CD14-positive monocyte (primary cell): ENCODE measurements around the gene SOHLH2. TPM values are rescaled to one million over a fixed set of nuclear protein-coding genes. Genes with fewer than 3 reads are reported as not detected.

Experiments
- DNase-seq, 3 donors: peaks; one replicate each; pipeline ENCODE4 v3.0.0-alpha.2; 2011 to 2022
- H2AFZ ChIP-seq: 2 replicates; pipeline ENCODE4 v1.6.0; 2012; ENCODE audit warnings: mild to moderate bottlenecking, low read depth, low read length, inconsistent platforms; ENCODE audit not compliant: insufficient read depth, poor library complexity, severe bottlenecking
- H3K27ac ChIP-seq, 2 donors: 1 replicate in 1 of 2; 2 replicates in 1 of 2; pipeline ENCODE4 v1.5.1; 2012 to 2013; ENCODE audit warnings: low read length in 2 of 2, control low read depth in 1 of 2, inconsistent platforms in 1 of 2, low read depth in 1 of 2, mild to moderate bottlenecking in 1 of 2
- H3K27me3 ChIP-seq, 2 donors: one replicate each; pipeline versions ENCODE4 v1.6.0 to v1.6.1; 2011 to 2013; ENCODE audit warnings: low read length in 2 of 2; ENCODE audit not compliant: control insufficient read depth in 2 of 2, insufficient read depth in 2 of 2
- H3K36me3 ChIP-seq, 2 donors: replicated peaks in 1 of 2; 1 replicate in 1 of 2; 2 replicates in 1 of 2; pipeline versions ENCODE4 v1.5.1 to v1.6.1; 2012 to 2013; ENCODE audit warnings: low read length in 2 of 2, control low read depth in 1 of 2, inconsistent platforms in 1 of 2, mild to moderate bottlenecking in 1 of 2; ENCODE audit not compliant: insufficient read depth in 2 of 2, control insufficient read depth in 1 of 2
- H3K4me1 ChIP-seq, 2 donors: 1 replicate in 1 of 2; 2 replicates in 1 of 2; pipeline versions ENCODE4 v1.5.1 to v1.6.1; 2012 to 2013; ENCODE audit warnings: low read length in 2 of 2, control low read depth in 1 of 2, inconsistent platforms in 1 of 2, mild to moderate bottlenecking in 1 of 2, moderate library complexity in 1 of 2; ENCODE audit not compliant: insufficient read depth in 2 of 2, control insufficient read depth in 1 of 2
- H3K4me2 ChIP-seq: replicated peaks from 2 replicates; pipeline ENCODE3; 2012; ENCODE audit warnings: low read length, moderate library complexity, mild to moderate bottlenecking; ENCODE audit not compliant: poor library complexity, severe bottlenecking; ENCODE audit errors: extremely low read depth
- H3K4me3 ChIP-seq, 3 experiments: fragments of 200-600 bp in 1 of 3; sonication (generic) in 1 of 3; replicated peaks in 1 of 3; 1 replicate in 2 of 3; 2 replicates in 1 of 3; pipeline ENCODE4 v1.5.1; 2011 to 2013; ENCODE audit warnings: low read length in 3 of 3, mild to moderate bottlenecking in 3 of 3, control low read depth in 2 of 3, low read depth in 2 of 3, inconsistent platforms in 1 of 3, moderate library complexity in 1 of 3
- H3K79me2 ChIP-seq: 2 replicates; pipeline ENCODE4 v1.6.0; 2012; ENCODE audit warnings: mild to moderate bottlenecking, control low read depth, inconsistent platforms, low read length, moderate library complexity; ENCODE audit not compliant: insufficient read depth
- H3K9ac ChIP-seq: 2 replicates; pipeline ENCODE4 v1.6.0; 2017; ENCODE audit warnings: low read length, mild to moderate bottlenecking; ENCODE audit not compliant: insufficient read depth, poor library complexity, severe bottlenecking
- H3K9me3 ChIP-seq, 2 donors: replicated peaks in 1 of 2; 1 replicate in 1 of 2; 2 replicates in 1 of 2; pipeline versions ENCODE4 v1.5.1 to v1.6.1; 2012 to 2013; ENCODE audit warnings: low read length in 2 of 2, control low read depth in 1 of 2; ENCODE audit not compliant: control insufficient read depth in 1 of 2, insufficient read depth in 1 of 2
- H4K20me1 ChIP-seq: 2 replicates; pipeline ENCODE4 v1.6.0; 2012; ENCODE audit warnings: mild to moderate bottlenecking, low read length, control low read depth, moderate library complexity; ENCODE audit not compliant: insufficient read depth
- H3K27ac Mint-ChIP-seq, 7 donors: one replicate each; pipeline ENCODE4 v1.8.0; 2020; ENCODE audit warnings: mild to moderate bottlenecking in 7 of 7, mixed read lengths in 7 of 7, moderate library complexity in 6 of 7, inconsistent platforms in 2 of 7
- H3K27me3 Mint-ChIP-seq, 3 donors: one replicate each; pipeline ENCODE4 v1.8.0; 2021 to 2022; ENCODE audit warnings: low read depth in 3 of 3, mild to moderate bottlenecking in 3 of 3, mixed read lengths in 3 of 3, moderate library complexity in 3 of 3, inconsistent platforms in 1 of 3
- H3K36me3 Mint-ChIP-seq, 2 donors: one replicate each; pipeline ENCODE4 v1.8.0; 2020; ENCODE audit warnings: mixed read lengths in 2 of 2, inconsistent platforms in 1 of 2, mild to moderate bottlenecking in 1 of 2
- H3K4me1 Mint-ChIP-seq: one replicate; pipeline ENCODE4 v1.8.0; 2020; ENCODE audit warnings: mild to moderate bottlenecking, mixed read lengths
- H3K4me3 Mint-ChIP-seq, 2 donors: one replicate each; pipeline ENCODE4 v1.8.0; 2020; ENCODE audit warnings: mild to moderate bottlenecking in 2 of 2, mixed read lengths in 2 of 2, moderate library complexity in 1 of 2
- H3K9me3 Mint-ChIP-seq, 7 donors: one replicate each; pipeline ENCODE4 v1.8.0; 2020 to 2022; ENCODE audit warnings: mixed read lengths in 7 of 7, mild to moderate bottlenecking in 6 of 7, moderate library complexity in 6 of 7, inconsistent platforms in 2 of 7
- CTCF ChIP-seq: fragments of 200-600 bp; IDR thresholded peaks from one replicate; pipeline ENCODE4 v1.8.0; 2022; ENCODE audit warnings: antibody characterized with exemption, mild to moderate bottlenecking
- WGBS: methylation state at CpG from one replicate; pipeline ENCODE4 v1.1.5; 2013; ENCODE audit warnings: missing lambda C conversion rate; ENCODE audit not compliant: insufficient coverage; 5-methylcytosine and 5-hydroxymethylcytosine counted together
- intact Hi-C, 2 donors: fragments of 100-400 bp; cut with micrococcal nuclease; formaldehyde crosslinking; loops; one replicate each; pipeline versions ENCODE4 v1.15.0 to v1.15.1; 2023
- polyA plus RNA-seq, 3 donors: library from polyadenylated mRNA; depleted of rRNA in 1 of 3; unstranded in 2 of 3; stranded (reverse) in 1 of 3; fragments of 300-500 nt in 2 of 3; fragments of >200 nt in 1 of 3; fragmentation: Illumina TruSeq in 2 of 3; gene quantifications; 1 replicate in 2 of 3; 2 replicates in 1 of 3; pipeline ENCODE4 v1.2.3, GENCODE V29; 2012 to 2021

The SOHLH2 gene
- polyA plus RNA-seq, 3 donors, result not detected

DNA sequence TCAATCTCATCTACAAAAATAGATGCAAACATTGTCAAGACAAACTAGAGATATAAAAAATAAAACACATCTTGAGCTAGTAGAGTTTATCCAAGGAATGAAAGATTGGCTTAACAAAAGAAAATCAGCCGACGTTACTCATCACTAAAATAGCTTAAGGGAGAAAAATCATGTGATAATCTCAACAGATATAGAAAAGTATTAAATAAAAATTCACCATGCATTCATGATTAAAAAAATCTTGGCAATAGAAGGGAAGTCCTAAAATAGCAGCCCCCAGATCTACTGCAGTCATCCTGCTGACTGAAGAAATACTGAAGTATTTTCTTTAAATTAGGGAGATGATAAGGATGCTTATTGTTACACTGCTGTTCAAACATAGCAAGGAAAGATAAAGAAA is 70.6 kb downstream of the SOHLH2 start:
- no peak overlapping the region for H3K27ac ChIP-seq
- no peaks in the 10 kb centered on the region for H3K36me3 Mint-ChIP-seq
- no peaks in the 10 kb centered on the region for H3K36me3 ChIP-seq
- DNase-seq, result no peak
- H3K27ac Mint-ChIP-seq, result no peak overlapping the region
- no peak overlapping the region for H2AFZ ChIP-seq
- no peak for TF ChIP-seq CTCF
- H3K9me3 Mint-ChIP-seq, result peaks cover 0 to 3% (median 1%) of the 10 kb centered on the region in 7 donors
- no peaks in the 10 kb centered on the region for H3K4me1 ChIP-seq
- intact Hi-C loops, result no loop called here
- no peak overlapping the region for H3K4me2 ChIP-seq
- no peaks in the 10 kb centered on the region for H3K27me3 ChIP-seq
- no peak overlapping the region for H3K9ac ChIP-seq
- no peaks in the 10 kb centered on the region for H3K9me3 ChIP-seq
- no CpG with 5 or more reads among the region's 2 CpGs for WGBS
- no peak overlapping the region for H3K4me3 ChIP-seq
- no peaks in the 10 kb centered on the region for H4K20me1 ChIP-seq
- H3K27me3 Mint-ChIP-seq, result peaks cover 0 to 2% (median 0%) of the 10 kb centered on the region in 3 donors
- H3K79me2 ChIP-seq, result no peaks in the 10 kb centered on the region
- no peaks in the 10 kb centered on the region for H3K4me1 Mint-ChIP-seq
- H3K4me3 Mint-ChIP-seq, result no peak overlapping the region

DNA sequence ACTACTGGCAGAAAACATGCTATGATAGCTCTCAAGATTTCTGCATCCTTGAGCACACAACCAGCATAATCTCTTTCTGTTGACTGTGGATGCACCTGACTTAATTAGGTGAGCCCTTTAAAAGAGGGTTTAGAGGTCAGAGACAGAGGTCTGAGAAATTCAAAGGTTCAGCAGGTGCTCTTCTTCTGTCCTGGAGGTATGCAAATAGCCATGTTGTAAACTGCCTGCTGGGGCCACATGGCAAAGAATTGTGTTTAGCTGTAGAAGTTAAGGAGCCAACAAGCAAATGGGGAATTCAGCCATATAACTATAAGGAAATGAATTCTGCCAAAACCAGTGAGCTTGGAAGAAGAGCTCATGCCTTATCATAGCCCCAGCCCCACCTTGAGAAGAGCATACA is 71.6 kb downstream of the SOHLH2 start:
- no peak overlapping the region for H3K4me3 Mint-ChIP-seq
- H3K4me2 ChIP-seq, result no peak overlapping the region
- intact Hi-C loops, result no loop called here

More for the DNA sequence above, 71.6 kb downstream of the SOHLH2 start:
- Histone ChIP-seq H3K36me3 (no peaks in the 10 kb centered on the region), H3K27ac (no peak overlapping the region), H4K20me1 (no peaks in the 10 kb centered on the region), H2AFZ (no peak overlapping the region), H3K27me3 (no peaks in the 10 kb centered on the region), H3K4me3 (no peak overlapping the region), H3K9ac (no peak overlapping the region), H3K4me1 (no peaks in the 10 kb centered on the region), H3K79me2 (no peaks in the 10 kb centered on the region), H3K9me3 (no peaks in the 10 kb centered on the region)
- peaks cover 0 to 2% (median 0%) of the 10 kb centered on the region in 3 donors for H3K27me3 Mint-ChIP-seq
- DNase-seq, result no peak
- no peaks in the 10 kb centered on the region for H3K36me3 Mint-ChIP-seq
- H3K9me3 Mint-ChIP-seq, result peaks cover 0 to 3% (median 0%) of the 10 kb centered on the region in 7 donors
- no peak for TF ChIP-seq CTCF
- H3K4me1 Mint-ChIP-seq, result no peaks in the 10 kb centered on the region
- no peak overlapping the region for H3K27ac Mint-ChIP-seq
